GM18499 (cell line): ENCODE data around the gene TRIM27.
"Not testable (repeated sequence)": the region's sequence is repeated elsewhere in the genome, so short reads cannot be mapped to it uniquely, and the experiment has no call there.

Experiments
- ATAC-seq: cut with Tn5 transposase; IDR thresholded peaks from one replicate; pipeline ENCODE4 v1.9.1; 2021; ENCODE audit warnings: moderate number of reproducible peaks; ENCODE audit not compliant: insufficient read depth, unreplicated experiment

The TRIM27 gene

DNA sequence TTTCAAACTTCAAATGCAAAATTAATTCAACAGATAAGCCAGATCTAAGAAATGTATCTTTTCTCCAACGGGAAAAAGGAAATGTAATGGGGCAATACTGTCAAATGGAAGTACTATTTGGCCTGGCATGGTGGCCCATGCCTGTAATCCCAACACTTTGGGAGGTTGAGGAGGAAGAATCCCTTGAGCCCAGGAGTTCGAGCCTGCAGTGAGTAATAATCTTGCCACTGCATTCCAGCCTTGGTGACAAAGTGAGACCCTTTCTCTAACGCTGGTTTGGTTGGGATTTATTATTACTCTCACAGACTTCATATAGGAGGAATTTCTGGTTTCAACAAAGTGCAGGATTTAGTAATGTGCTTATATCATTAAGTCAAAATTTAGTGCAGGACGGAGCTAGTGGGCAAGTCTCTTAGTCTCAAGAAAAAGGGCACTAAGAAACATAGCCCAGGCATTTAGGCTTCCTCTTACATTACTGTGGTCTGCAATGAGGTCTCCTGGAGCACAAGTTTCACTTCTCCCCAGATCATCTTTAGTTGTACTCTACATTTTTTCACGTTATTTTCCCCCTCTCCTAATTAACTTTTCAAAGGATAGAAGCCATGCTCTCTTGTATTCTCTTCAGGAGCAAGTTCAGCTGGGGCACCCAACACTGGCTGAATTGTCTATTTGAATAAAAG is 23.1 kb downstream of the TRIM27 start:
- ATAC-seq: no peak

- ATAC-seq: no peak
Measured at GRCh38 chr6:28898710-28898965, 25.1 kb downstream of the TRIM27 start.

DNA sequence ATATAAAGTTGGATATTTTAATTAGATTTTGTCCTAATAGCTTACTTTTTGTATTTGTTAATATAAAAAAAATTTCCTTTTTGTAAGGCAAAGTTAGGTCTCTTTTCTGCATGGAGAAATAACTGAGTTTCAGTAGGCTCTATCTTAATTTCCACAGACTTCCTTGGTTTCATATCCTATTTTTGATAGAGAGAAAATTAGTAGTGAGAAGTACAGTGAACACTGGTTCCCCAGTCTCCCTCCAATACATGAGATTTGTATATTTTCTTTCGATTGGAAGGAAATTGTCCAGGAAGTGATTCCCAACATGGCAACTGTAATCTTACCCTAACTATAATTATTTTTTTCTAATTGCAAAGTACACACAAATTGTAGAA is 26.4 kb downstream of the TRIM27 start:
- no peak for ATAC-seq

- ATAC-seq: no peak
Measured at GRCh38 chr6:28896505-28897368, 27.0 kb downstream of the TRIM27 start.

DNA sequence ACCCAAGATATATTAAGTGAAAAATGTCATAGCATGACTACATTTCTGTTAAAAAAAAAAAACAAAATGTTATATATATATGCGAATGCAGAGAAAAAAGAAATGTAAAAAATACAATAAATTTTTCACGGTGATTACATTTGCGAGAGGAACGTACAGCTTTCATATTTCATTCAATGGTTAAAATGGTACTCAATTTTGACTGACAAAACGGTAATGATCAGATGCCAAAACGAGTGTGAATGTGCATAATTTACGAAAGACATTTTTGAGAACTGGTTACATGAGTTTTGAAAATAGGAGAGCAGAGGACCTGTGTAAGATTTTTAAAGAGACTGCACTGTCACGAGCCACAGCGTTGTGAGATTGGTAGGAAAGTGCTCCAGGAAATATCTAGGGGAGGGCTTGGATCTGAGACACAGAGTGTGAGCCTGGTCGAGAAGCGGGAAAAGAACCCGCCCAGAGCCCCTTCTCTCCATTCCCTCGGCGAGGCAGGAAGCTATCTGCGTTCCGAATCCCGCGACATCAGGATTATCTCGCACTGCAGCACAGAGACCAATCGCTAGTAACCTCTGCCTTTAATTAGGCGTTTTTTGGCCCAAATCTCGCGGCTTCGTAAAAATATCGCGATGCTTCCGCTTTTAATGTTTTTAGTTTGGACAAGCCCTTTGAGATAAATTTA is 28.5 kb downstream of the TRIM27 start:
- ATAC-seq: peak; percentile 48

GRCh38 chr6:28893172-28893799 is 30.5 kb downstream of the TRIM27 start:
- no peak for ATAC-seq

- ATAC-seq: no peak
Measured at GRCh38 chr6:28892525-28892924, 31.3 kb downstream of the TRIM27 start.

DNA sequence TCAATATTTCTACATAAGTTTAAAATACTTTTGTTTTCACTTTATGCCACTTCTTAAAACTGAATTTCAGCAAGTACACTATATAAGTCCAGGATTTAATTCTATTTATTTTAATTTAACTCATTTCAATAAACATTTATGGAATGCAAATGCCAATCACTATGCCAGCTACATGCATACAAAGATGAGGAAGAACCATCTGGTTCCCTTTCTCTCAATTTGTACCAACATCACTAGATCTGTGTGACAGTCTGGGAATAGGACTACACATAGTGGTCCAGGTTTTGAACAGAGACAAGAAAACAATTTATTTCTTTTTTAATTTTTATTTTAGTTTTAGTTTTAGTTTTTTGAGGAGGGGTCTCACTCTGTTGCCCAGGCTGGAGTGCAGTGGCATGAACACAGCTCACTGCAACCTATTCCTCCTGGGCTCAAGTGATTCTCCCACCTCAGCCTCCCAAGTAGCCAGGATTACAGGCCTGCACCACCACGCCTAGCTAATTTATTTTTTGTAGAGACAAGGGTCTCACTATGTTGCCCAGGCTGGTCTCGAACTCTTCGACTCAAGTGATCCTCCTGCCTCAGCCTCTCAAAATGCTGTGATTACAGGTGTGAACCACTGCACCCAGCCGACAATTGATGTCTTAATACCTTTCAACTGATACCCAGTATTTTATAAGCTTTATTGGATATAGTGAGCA is 35.8 kb downstream of the TRIM27 start:
- ATAC-seq: no peak

- no peak for ATAC-seq
Measured at GRCh38 chr6:28886079-28886439, 37.7 kb downstream of the TRIM27 start.

DNA sequence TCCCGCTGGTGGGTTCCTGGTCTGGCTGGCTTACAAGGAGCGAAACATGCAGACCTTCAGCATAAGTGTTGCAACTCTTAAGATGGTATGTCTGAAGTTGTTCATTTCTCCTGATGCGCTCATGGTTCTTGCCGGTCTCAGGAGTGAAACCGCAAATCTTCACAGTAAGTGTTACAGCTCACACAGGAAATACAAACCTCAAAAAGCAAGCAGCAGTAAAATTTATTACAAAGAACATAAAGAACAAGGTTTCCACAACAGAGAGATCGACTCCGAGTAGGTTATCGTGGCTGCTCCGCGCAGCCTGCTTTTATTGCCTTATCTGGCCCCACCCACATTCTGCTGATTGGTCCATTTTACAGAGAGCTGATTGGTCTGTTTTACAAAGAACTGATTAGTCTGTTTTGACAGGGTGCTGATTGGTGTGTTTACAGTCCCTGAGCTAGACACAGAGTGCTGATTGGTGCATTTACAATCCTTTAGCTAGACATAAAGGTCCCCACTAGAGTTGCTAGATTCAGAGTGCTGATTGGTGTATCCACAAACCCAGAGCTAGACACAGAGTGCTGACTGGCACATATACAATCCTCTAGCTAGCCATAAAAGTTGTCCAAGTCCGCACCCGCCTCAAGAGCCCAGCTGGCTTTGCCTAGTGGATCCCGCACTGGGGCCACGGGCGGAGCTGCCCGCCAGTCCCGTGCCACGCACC is 39.2 kb downstream of the TRIM27 start:
- ATAC-seq: no peak

DNA sequence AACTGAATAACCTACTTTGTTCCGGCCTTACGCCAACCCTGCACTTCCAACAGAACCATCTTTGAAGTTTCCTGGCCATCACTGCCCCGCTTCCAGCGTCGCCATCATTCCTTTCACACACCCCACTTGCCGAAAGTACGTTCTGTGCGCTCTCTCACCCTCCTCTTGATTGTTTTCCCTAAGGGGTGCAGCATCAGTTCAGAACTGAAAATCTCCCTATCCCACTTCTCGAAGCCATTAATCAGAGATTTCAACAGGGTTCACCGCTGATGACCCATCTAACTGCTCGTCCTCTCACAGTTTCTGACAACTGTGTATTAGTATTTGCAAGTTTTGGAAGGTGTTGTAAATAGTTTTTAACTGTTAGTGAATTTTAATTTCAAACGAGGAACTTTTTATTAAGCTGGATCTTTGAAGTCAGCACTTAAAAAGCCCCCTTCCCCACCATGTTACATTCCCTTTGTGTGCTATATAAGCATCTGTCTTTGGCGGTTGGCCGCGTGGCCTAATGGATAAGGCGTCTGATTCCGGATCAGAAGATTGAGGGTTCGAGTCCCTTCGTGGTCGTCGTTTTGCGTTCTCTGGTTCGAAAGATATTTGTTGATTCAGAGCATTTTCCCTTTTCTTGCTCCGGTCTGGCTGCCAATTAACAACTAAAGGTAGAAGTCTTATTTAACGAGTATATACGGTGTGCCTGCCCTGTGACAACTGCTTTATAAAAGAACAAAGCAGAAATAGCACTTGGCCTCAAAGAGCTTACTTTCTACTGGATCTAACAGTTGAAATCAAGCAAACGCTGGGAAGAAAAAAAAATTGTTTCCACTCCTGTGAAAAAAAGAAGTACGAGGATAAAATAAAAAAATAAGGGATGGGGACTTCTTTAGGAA is 42.6 kb downstream of the TRIM27 start:
- no peak for ATAC-seq

DNA sequence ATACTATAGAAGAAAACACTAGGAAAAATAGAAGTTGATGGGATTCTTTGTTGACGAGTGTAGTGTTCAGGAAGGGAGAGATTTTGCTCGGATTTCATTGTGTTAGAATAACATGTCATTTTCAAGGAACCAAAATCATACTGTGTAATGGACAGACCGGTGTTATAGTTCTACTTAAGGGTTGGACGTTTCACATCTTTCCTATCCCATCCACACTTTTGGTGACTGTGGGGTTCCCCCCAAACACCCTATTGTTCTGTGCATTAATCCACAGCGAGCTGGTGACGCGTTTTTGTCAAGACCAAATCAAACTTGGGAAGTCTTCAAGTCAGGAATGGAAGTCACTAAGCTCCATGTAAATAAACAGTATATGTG is 43.3 kb downstream of the TRIM27 start:
- ATAC-seq: no peak

DNA sequence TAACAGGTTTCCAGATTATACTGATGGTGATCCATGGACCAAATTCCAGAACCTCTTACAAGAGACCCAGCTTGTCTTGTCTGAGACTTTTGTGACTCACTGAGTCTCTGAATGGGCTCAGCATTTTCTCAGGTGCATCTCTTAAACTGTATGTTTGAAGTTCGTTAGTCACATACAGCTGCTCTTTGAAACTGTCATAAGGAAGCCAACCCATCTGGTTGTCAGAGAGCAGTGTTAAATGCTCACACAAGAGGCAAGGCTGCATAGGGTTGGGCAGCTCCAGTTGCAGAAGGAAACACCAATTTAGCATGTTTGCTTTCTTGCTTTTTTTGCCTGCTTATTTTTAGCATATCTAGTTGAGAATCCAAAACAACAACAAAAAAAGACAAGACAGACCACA is 47.1 kb downstream of the TRIM27 start:
- ATAC-seq: no peak

DNA sequence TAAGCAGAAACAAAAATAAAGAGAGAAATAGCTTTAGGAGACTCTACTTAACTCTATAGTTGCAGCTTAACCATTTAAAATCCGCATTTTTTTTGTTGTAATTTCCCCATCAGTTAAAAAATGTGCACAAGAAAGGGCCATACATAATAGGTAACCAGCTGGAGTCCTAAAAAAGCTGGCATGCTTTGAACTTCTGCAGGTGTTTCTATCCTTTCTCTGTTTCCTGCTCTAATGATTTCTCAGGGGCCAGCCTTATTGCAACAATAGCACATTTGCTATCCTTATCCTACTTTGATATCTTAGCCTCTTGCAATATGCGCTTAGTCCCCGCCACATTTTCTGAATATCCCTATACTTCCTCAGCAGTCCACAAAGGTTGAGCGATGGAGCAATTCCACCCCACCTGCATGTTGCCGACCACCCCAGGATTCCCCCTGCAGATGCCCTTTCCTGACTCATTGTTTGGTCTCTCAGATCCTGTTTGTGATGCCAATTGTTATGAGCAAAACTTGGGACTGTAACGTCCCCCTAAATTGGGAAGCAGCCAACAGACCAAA is 48.5 kb downstream of the TRIM27 start:
- no peak for ATAC-seq

- not testable (repeated sequence) for ATAC-seq
Measured at GRCh38 chr6:28872157-28872817, 51.5 kb downstream of the TRIM27 start.

DNA sequence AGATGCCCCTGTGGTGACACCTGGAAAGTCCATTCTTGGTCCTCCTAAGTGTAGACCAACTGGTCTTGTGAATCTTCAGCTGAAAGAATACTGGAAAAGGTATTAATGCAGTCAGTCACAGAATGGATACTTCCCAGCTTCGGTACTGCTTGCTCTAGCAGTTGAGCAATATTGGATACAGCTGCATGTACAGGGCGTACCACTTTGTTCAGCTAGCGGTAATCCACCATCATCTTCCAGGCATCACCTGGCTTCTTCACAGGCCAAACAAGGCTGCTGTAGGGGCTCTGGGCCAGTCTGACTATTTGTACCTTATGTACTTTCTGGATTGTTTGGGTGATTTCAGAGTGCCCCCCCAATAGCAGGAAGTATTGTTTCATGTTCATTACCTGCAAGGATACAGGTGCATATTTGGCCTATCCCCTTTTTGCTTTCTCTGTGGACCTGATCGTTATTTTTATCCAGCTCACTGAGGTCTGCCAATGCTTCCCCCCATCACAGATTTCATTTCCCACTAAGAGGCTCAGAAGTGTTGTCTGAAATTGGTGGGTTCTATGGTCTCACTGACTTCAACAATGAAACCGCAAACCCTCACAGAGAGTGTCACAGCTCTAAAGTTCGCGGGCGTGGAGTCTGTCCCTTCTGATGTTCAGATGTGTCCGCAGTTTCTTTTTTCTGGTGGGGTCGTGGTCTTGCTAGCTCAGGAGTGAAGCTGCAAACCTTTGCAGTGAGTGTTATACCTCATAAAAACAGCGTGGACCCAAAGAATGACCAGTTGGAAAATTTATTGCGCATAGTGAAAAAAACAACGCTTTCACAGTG is 52.2 kb downstream of the TRIM27 start:
- ATAC-seq: no peak

DNA sequence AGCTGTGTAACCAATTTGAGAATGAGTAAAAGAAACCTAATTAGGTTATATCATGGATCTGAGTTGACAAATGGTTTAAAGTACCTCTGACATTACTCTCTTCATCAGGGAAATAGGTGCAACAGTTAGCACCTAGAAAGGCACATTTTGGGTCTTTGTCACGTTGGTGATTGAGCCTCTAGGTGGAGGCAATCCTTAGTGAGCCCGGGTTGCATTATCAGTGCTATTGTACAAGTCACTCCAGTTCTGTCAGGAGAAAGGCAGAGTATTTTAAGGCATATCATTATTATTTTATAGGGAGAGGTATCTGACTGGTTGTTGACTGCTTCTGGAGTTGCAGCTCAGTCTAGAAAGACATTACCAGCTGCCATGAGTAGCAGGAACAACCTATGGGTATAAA is 54.9 kb downstream of the TRIM27 start:
- no peak for ATAC-seq

DNA sequence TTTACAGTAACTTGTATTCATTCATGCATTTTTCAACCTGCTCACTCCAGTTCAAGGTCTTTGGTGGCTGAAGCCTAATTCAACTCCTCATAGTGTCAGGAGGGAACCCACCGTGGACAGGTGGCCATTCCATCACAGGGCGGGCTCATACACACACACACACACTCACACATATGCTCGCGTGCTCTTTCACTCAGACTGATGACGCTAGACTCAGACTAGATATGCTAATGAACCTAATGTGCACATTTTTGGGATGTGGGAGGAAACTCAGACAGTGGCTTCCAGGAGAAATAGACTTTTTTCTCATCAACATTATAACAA is 56.7 kb downstream of the TRIM27 start:
- ATAC-seq: no peak
